Breast epithelium (tissue), 3 donors: Measurements from ENCODE around the gene MEF2D.

ENCODE experiments used
- CTCF ChIP-seq, 3 donors: fragments of 450-650 bp; IDR thresholded peaks; one replicate each; pipeline ENCODE4 v1.5.1; 2016 to 2017; ENCODE audit warnings: antibody characterized with exemption in 3 of 3, mild to moderate bottlenecking in 3 of 3, moderate library complexity in 3 of 3
- POLR2AphosphoS5 ChIP-seq, 3 donors: sonication (generic); formaldehyde crosslinking; IDR thresholded peaks; one replicate each; pipeline ENCODE4 v1.6.1; 2017; ENCODE audit warnings: antibody characterized with exemption in 3 of 3

- TF ChIP-seq CTCF (IDR thresholded peaks at IDR 0.05) (no peak), POLR2AphosphoS5 (IDR thresholded peaks at IDR 0.05) (no peak)
Observed at GRCh38 chr1:156455362-156455761, 45.2 kb downstream of the MEF2D start.
